Activated CD4-positive, alpha-beta T cell treated with anti-CD3 and anti-CD28 coated beads for 24 hours (primary cell): ENCODE measurements around the gene SLIT2.

Experiments used
- DNase-seq, 2 donors: peaks; one replicate each; pipeline ENCODE4 v3.0.0-alpha.2; 2020; ENCODE audit warnings: low read depth in 2 of 2

The SLIT2 gene

GRCh38 chr4:20266215-20267082 lies 14.7 kb downstream of the SLIT2 start:
- no peak for DNase-seq

DNA sequence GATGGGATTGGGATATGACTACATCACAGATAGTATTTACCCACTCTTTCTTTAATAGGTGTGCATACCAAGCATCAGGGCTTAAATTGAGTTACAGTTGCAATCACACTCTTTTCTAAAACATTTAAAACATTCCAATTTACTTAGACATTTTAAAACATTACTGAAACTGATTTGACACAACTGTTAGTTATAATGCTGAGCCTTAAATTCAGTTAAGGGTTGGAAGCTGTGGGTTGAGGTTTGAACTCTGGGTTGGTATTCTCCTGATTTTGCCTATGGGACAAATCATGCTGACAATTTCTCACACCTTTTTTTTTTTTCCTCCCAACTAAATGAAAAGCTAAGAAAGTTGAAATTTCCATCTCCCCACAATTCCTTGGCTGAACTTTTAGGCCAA lies 16.3 kb downstream of the SLIT2 start:
- no peak for DNase-seq

- no peak for DNase-seq
Observed at GRCh38 chr4:20269320-20269719, 17.6 kb downstream of the SLIT2 start.

GRCh38 chr4:20271950-20272349 lies 20.2 kb downstream of the SLIT2 start:
- no peak for DNase-seq

GRCh38 chr4:20272411-20272872 lies 20.7 kb downstream of the SLIT2 start:
- DNase-seq = no peak

DNA sequence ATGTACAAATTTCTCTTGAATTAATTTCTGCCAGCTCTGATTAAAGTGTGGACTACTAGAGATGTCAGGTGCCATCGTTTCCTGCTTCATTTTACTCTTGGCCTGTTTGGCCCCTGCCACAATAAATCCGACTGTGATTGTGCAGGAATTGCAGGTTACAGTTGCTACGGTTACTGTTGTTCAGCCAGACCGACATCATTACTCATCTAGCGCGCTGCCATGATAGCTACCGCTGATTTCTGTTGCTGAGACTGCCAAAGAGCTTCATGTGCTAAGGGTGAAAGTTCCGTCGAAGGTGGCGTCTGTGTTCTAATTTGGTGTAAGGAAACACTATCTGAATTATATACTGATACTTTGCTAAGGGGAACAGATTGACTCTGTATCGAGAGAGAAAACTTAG lies 22.1 kb downstream of the SLIT2 start:
- no peak for DNase-seq

- no peak for DNase-seq
Observed at GRCh38 chr4:20276848-20277247, 25.1 kb downstream of the SLIT2 start.

GRCh38 chr4:20278195-20278594 lies 26.5 kb downstream of the SLIT2 start:
- DNase-seq = no peak

- no peak for DNase-seq
Observed at GRCh38 chr4:20279381-20279780, 27.7 kb downstream of the SLIT2 start.

DNA sequence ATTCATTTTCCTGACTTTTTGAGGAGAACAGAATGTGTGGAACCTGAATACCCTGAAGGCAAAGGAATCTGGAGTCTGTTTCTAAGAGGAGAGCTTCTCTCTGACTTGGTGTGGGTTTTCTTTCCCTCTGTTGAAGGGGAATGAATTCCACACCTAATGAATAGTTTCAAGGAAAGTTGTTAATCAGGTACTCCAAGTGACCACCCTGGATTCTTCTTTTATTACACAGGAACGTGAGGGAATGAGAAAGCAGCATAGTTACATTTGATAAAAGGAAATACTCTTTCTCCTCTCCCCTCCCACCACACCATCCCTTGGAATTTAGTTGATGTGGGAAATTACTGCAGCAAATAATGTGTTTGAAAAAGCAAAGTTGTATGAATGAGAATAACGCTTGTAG lies 29.7 kb downstream of the SLIT2 start:
- DNase-seq = no peak

DNA sequence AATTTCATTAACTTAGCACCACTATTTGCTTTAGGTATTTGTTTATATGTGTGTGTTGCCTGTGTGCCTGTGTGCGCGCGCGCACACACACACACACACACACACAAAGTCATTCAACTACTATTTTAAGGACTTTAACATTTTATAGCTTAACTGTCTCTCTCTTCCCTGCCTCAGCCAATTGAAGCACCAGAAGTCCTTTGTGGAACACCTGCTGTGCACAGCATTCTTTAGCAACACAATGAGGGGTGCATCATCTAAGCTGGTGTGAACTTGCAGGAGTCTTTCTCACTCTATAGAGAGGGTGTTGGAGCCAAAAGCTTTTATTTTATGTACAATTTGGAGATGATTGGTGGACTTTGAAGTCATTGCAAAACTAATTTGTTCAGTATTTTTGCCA lies 31.3 kb downstream of the SLIT2 start:
- DNase-seq = no peak

- DNase-seq = no peak
Observed at GRCh38 chr4:20284990-20285389, 33.3 kb downstream of the SLIT2 start.

- no peak for DNase-seq
Observed at GRCh38 chr4:20287246-20287645, 35.5 kb downstream of the SLIT2 start.

DNA sequence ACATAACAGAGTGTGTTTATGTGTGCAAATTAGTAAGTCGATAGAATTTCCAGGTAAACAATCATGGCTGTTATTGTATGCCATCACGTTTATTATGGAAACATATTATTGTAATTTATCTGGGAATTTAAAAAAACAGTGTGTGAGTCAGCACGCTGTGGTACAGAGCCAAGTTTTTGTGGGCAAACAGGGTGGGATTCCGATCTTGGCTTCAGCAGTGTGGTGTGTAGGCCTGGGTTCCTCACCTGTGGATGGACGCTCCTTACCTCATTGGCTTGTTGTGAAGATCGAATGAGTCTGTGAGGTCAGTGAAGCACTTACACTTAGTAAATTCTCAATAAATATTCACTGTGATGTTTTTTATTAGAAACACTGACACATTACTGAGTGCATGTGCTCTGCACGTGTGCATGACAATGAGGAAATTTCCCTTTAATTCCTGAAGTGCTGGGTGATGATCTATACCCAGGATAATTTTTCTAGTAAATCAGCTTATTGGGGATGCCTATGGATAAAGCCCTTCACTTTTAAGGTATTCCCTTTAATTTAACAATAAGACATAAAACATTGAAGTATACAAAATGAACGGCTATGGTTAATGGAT lies 36.4 kb downstream of the SLIT2 start:
- no peak for DNase-seq

DNA sequence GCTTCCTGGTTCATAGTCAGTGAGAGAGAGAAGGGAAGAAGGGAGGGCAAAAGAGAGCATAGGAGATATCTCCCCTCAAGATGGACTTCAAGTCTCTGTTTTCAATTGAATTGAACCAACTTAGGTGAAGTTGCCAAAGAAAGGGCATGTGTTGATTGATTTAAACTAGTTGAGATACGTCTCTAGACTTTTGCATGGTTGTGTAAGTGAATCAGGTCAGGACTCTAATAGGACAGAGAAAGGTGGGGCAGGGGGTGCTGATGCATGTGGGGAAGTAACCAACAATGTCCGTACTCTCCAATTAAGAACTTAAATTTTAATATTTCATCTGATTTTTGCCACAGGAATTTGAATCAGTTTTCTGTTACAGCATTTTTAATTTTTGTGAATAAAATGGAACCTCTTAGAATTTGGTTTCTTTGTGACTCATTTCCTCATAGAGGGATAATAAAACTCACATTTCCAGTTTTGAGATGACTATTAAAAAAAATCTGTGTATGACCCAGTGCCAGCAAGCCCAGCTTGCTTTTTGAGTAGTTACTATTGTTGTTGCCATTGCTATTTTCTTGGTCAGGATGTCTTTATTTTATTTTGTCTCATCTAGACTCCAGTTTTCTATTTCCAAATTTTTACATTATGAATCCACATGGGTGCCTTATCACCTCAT lies 37.3 kb downstream of the SLIT2 start:
- DNase-seq = no peak

- DNase-seq = no peak
Observed at GRCh38 chr4:20289782-20290181, 38.1 kb downstream of the SLIT2 start.

GRCh38 chr4:20292739-20293138 lies 41.0 kb downstream of the SLIT2 start:
- no peak for DNase-seq

GRCh38 chr4:20297261-20297660 lies 45.6 kb downstream of the SLIT2 start:
- no peak for DNase-seq

GRCh38 chr4:20297783-20298182 lies 46.1 kb downstream of the SLIT2 start:
- DNase-seq = no peak

DNA sequence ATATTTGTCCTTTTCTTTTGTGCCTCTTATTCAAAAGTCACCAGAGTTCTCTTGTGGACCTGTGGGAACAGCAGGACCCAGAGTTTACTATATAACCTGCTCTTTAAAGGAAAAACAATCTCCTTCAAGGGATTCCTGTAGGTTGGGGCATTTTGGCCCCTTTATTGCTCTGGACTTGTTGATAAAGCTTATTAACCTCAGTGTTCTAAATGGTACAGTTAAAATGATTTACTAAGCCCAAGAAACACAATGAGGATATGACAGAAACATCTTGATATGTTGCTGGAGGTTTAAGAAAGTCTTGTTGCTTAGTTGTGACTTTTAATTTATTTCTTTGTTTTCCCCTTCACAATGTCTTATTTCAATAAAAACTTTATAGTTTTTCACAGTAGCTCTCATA lies 46.8 kb downstream of the SLIT2 start:
- no peak for DNase-seq

DNA sequence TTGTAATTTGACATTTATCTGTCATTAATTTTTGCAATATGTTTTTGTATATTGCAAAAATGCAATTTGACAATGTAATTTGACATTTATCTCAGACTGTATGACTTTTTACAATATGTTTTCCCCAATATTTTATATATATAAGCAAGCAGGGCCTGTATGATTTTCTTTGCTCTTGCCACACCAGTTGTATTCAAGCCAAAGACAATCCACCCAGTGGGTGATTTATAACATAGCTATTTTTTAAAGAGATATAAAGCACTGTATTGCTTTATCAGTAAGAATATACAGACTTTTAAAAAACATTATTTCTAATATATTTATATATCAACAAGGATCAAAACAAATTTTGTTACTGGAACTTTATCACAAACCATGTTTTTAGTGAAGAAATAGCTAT lies 47.3 kb downstream of the SLIT2 start:
- no peak for DNase-seq

- no peak for DNase-seq
Observed at GRCh38 chr4:20299515-20299914, 47.8 kb downstream of the SLIT2 start.

DNA sequence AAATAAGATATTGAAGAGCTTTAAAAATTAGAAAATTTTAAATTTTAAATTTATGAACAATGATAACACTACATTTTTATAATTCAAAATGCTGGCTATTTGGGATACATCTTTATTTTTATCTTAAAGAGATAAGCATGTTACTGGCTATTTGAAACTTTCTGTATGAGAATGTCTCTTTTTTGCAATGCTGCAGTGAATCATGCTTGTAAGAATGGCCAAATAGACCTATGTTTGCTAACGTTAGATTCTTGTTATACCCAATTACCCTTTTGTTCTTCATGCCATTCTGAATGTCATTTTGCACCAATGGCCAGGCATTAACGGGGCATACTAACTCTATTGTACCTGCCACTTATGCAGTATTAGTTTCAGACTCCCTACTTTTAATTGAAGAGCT lies 49.5 kb downstream of the SLIT2 start:
- DNase-seq = no peak
